GM12878 (cell line): ENCODE data around the gene RALGPS2.

ENCODE experiments used
- ATF7 ChIP-seq: fragments of 450-650 bp; IDR thresholded peaks from 2 replicates; pipeline ENCODE4 v1.6.1; 2016; ENCODE audit warnings: low read depth, mild to moderate bottlenecking
- CEBPB ChIP-seq, 2 experiments: fragments of 150-350 bp in 1 of 2; IDR thresholded peaks; 2 replicates each; pipeline ENCODE4 v1.6.1; 2012 to 2014; ENCODE audit warnings: low read depth in 2 of 2, low read length in 2 of 2, borderline replicate concordance in 1 of 2, inconsistent platforms in 1 of 2
- CTCF ChIP-seq, 3 experiments: IDR thresholded peaks in 2 of 3; conservative IDR thresholded peaks in 1 of 3; 2 replicates each; pipeline ENCODE4 v1.5.1; 2011; ENCODE audit warnings: low read depth in 3 of 3, low read length in 3 of 3, mild to moderate bottlenecking in 3 of 3, control low read depth in 2 of 3, moderate library complexity in 2 of 3, inconsistent platforms in 1 of 3, mixed read lengths in 1 of 3; ENCODE audit not compliant: control insufficient read depth in 2 of 3, insufficient read depth in 1 of 3; ENCODE audit errors: extremely low read depth in 1 of 3
- ETV6 ChIP-seq, 2 experiments: fragments of 450-650 bp in 1 of 2; IDR thresholded peaks in 1 of 2; conservative IDR thresholded peaks in 1 of 2; 2 replicates each; pipeline ENCODE4 v1.6.1; 2014; ENCODE audit warnings: antibody characterized with exemption in 1 of 2, borderline replicate concordance in 1 of 2, low read depth in 1 of 2, mild to moderate bottlenecking in 1 of 2, moderate library complexity in 1 of 2
- FOXM1 ChIP-seq: IDR thresholded peaks from 2 replicates; pipeline ENCODE4 v1.6.1; 2012; ENCODE audit warnings: low read depth, mild to moderate bottlenecking, inconsistent platforms, low read length, moderate library complexity
- IRF3 ChIP-seq: fragments of 450-650 bp; IDR thresholded peaks from 2 replicates; pipeline ENCODE4 v1.6.1; 2014; ENCODE audit warnings: mild to moderate bottlenecking
- JUNB ChIP-seq: IDR thresholded peaks from 2 replicates; pipeline ENCODE4 v1.6.1; 2016; ENCODE audit warnings: antibody characterized with exemption, mild to moderate bottlenecking
- RFX5 ChIP-seq: IDR thresholded peaks from 2 replicates; pipeline ENCODE4 v1.6.1; 2011; ENCODE audit warnings: low read depth, low read length, improper control_type of control experiment

GRCh38 chr1:178970184-178970583, 245.1 kb downstream of the RALGPS2 start:
- TF ChIP-seq CEBPB (IDR thresholded peaks at IDR 0.05; ENCODE audit: borderline replicate concordance in 1 of 2, low read depth in 2 of 2, low read length in 2 of 2) (no peak), JUNB (no peak), CTCF (IDR thresholded peaks at IDR 0.05 in 2 of 3, conservative IDR thresholded peaks at IDR 0.05 in 1 of 3; ENCODE audit: control insufficient read depth in 2 of 3, extremely low read depth in 1 of 3, insufficient read depth in 1 of 3, low read depth in 3 of 3, low read length in 3 of 3) (no peak), ATF7 (no peak), RFX5 (no peak), ETV6 (conservative IDR thresholded peaks at IDR 0.05 in 1 of 2, IDR thresholded peaks at IDR 0.05 in 1 of 2; ENCODE audit: borderline replicate concordance in 1 of 2, low read depth in 1 of 2) (no peak), IRF3 (no peak), FOXM1 (no peak)
